ENCODE results near the gene C8G.

Gene C8G

DNA sequence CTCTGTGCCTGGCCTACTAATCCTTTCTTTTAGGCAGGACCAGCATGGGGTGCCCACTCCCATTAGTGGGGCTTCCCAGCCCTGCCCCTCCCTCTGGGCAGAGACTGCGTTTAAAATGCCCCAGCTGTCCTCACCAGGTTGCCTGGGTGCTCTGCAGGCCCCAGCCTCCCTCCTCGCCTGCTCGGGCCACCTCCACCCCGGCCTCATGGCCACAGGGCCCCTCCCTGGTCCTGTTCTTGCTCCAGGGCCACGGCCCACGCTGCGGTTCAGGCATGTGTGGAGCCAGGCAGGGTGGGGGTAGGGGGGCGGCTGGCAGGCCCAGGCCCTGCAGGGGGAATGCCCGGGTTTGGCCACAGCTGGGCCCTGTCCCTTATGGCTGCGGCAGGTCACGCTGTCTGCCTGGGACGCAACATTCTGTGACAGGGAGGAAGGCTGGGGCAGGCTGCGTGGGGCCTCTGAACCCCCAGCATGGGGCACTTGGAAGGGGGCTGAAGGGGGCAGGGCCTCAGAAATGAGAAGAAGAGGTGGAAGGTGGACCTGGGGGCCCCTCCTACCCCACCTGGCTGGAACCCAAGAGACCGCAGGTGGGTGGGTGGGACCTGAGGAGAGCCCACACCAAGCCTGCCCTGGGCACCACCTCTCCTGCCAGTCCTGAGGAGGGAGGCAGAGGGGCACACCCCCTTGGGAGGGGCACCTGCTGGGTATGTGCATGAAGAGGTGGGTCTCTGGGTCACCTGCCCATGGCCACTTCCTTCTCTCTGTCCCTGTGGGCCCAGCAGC, 6.7 kb downstream of the C8G start, which contains the start of gene LCN12:
Gene LCN12, plus strand, starts transcription at position 733 of the 780 bp plus-strand sequence. CDS start 55 bp downstream, outside the sequence.
- ChIA-PET POLR2A (ENCODE audit: low non-redundant PET) (no interaction called here), CTCF (interaction anchor here (1.2 to 3.0 kb wide), 2 partner anchors 83 to 93 kb away, joined by 3 to 20 read pairs; no protein-coding TSS in a partner anchor)
- H3K27ac ChIP-seq, result peak within 1 kb of the TSS; percentile 89
- DNase-seq (ENCODE audit: low spot score), result no peak
- TF ChIP-seq, protein P1, sequence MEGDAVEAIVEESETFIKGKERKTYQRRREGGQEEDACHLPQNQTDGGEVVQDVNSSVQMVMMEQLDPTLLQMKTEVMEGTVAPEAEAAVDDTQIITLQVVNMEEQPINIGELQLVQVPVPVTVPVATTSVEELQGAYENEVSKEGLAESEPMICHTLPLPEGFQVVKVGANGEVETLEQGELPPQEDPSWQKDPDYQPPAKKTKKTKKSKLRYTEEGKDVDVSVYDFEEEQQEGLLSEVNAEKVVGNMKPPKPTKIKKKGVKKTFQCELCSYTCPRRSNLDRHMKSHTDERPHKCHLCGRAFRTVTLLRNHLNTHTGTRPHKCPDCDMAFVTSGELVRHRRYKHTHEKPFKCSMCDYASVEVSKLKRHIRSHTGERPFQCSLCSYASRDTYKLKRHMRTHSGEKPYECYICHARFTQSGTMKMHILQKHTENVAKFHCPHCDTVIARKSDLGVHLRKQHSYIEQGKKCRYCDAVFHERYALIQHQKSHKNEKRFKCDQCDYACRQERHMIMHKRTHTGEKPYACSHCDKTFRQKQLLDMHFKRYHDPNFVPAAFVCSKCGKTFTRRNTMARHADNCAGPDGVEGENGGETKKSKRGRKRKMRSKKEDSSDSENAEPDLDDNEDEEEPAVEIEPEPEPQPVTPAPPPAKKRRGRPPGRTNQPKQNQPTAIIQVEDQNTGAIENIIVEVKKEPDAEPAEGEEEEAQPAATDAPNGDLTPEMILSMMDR (conservative IDR thresholded peaks at IDR 0.05; ENCODE audit: low read depth), result no peak

DNA sequence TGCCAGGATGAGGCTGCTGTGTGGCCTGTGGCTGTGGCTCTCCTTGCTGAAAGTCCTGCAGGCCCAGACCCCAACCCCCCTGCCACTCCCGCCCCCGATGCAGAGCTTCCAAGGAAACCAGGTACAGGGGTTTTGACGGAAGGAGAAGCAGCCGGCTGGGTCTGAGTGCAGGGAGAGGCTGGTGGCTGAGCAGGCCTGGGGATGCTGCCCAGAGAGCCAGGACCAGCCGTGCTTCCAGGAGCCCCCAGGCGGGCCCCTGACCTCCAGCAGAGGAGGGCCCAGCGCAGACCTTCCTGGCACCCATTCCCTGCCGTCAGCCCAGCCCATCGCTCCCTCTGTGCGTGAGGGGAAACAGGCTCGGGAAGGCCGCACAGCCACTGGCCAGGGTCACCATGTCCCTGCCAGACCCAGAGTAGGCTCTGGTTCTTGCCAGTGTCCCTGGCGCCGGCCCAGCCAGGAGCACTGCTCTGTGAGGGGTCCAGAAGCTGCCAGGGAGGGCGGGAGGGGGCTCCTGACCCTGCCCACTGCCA, 7.3 kb downstream of the C8G start:
- ChIA-PET CTCF (interaction anchor here (1.0 to 3.0 kb wide), 2 partner anchors 77 to 82 kb away, joined by 3 to 20 read pairs; no protein-coding TSS in a partner anchor), POLR2A (ENCODE audit: low non-redundant PET) (no interaction called here)
- no peak for DNase-seq (ENCODE audit: low spot score)
- H3K27ac ChIP-seq, result no peak overlapping the region; the same call in 1 of the 2 replicates
- TF ChIP-seq, protein P1 (conservative IDR thresholded peaks at IDR 0.05; ENCODE audit: low read depth), result no peak

DNA sequence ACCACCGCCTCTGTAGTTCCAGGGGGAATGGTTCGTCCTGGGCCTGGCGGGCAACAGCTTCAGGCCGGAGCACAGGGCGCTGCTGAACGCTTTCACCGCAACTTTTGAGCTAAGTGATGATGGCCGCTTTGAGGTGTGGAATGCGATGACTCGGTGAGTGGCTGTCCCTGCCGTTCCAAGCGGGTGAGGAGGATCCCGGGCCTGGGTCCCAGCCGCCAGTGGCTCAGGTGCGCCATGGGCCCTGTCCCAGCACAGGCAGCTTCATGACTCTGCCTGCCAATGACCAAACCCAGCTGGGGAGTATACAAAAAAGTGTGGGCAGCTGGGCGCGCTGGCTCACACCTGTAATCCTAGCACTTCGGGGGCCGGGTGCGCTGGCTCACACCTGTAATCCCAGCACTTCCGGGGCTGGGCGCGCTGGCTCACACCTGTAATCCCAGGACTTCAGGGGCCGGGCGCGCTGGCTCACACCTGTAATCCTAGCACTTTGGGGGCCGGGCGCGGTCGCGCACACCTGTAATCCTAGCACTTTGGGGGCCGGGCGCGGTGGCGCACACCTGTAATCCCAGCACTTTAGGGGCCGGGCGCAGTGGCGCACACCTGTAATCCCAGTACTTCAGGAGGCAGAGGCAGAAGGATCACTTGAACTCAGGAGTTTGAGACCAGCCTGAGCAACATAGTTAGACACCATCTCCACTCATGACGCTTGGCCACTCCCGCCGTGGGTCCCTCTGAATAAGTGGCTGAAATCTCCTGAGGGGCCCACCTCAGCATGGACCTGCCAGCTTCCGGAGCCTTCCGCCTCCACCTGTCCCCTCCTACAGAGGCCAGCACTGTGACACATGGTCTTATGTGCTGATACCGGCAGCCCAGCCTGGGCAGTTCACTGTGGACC, 8.1 kb downstream of the C8G start:
- H3K27ac ChIP-seq, result no peak overlapping the region
- TF ChIP-seq, protein P1 (conservative IDR thresholded peaks at IDR 0.05; ENCODE audit: low read depth), result no peak
- CTCF ChIA-PET, result interaction anchor here (0.6 to 1.0 kb wide), 3 partner anchors 14 to 76 kb away, joined by 3 to 4 read pairs (median 3); no protein-coding TSS in a partner anchor
- POLR2A ChIA-PET (ENCODE audit: low non-redundant PET), result interaction anchor here (0.5 kb wide), 1 partner anchor 25 kb away, joined by 3 read pairs; no protein-coding TSS in a partner anchor
- DNase-seq (ENCODE audit: low spot score), result no peak

DNA sequence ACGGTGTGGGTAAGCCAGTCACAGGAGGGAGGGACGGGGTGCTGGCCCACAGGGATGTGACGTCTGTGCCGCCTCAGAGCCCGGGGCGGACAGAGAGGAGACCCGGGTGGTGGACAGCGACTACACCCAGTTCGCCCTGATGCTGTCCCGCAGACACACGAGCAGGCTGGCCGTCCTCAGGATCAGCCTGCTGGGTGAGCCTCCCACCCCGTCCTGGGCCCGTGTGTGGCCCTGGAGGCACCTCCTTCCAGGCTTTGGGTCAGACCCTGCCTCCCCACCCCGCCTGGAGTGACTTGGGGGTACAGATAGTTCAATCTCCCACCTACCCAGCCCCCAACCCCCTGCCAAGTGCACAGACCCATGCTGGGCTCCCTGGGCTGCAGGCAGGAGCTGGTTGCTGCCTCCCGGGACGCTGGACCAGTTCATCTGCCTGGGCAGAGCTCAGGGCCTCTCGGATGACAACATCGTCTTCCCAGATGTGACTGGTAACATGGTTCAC, 8.8 kb downstream of the C8G start:
- H3K27ac ChIP-seq, result no peak overlapping the region
- ChIA-PET CTCF (interaction anchor here (0.6 to 0.7 kb wide), 2 partner anchors 13 to 35 kb away, joined by 3 to 4 read pairs; no protein-coding TSS in a partner anchor), POLR2A (ENCODE audit: low non-redundant PET) (no interaction called here)
- TF ChIP-seq, protein P1 (conservative IDR thresholded peaks at IDR 0.05; ENCODE audit: low read depth), result no peak
- DNase-seq (ENCODE audit: low spot score), result no peak

DNA sequence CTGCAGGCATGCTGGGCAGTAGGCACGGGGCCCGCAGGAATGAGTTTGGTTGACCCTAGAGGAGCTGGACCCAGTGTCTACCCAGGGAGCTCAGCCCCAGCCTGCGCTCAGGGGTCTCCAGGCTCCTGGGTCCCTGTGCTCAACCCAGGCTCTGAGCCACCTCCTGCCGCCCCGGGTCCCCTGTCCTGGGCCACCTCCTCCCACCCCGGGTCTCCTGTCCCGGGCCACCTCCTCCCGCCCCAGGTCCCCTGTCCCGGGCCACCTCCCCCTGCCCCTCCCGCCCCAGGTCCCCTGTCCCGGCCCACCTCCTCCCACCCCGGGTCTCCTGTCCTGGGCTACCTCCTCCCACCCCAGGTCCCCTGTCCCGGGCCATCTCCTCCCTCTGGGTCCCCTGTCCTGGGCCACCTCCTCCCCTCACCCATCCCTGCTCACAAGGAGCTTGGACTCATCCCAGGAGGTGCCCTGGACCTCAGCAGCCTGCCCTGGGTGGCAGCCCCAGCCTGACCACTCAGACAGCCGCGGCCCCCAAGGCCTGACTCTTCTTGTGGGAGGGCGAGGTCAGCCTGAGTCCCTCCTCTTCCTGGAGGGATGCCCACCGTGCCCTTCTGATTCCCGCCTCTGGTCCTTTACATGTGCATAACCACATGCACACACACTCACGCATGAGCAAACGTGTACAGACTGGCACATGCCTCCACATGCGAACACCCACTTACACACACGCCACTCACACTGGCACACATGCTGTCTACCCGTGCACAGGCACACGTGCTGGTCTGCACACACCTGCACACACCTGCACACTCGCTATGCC, 9.4 kb downstream of the C8G start:
- no peak for DNase-seq (ENCODE audit: low spot score)
- POLR2A ChIA-PET (ENCODE audit: low non-redundant PET), result interaction anchor here (0.6 kb wide), 1 partner anchor 70 kb away, joined by 3 read pairs; no protein-coding TSS in a partner anchor
- CTCF ChIA-PET, result interaction anchor here (0.6 to 1.1 kb wide), 3 partner anchors 13 to 75 kb away, joined by 3 to 4 read pairs (median 3); no protein-coding TSS in a partner anchor
- TF ChIP-seq, protein P1 (conservative IDR thresholded peaks at IDR 0.05; ENCODE audit: low read depth), result no peak
- no peak overlapping the region for H3K27ac ChIP-seq
